Stimulated activated CD8-positive, alpha-beta memory T cell treated with anti-CD3 and anti-CD28 coated beads, Interleukin-4, amount 100 ng/mL, for 1 hour (primary cell): ENCODE results near the gene LRRN4.

Experiments
- DNase-seq, 2 donors: peaks; one replicate each; pipeline ENCODE4 v3.0.0-alpha.2; 2020; ENCODE audit warnings: low read depth in 2 of 2, low spot score in 1 of 2

Gene LRRN4

DNA sequence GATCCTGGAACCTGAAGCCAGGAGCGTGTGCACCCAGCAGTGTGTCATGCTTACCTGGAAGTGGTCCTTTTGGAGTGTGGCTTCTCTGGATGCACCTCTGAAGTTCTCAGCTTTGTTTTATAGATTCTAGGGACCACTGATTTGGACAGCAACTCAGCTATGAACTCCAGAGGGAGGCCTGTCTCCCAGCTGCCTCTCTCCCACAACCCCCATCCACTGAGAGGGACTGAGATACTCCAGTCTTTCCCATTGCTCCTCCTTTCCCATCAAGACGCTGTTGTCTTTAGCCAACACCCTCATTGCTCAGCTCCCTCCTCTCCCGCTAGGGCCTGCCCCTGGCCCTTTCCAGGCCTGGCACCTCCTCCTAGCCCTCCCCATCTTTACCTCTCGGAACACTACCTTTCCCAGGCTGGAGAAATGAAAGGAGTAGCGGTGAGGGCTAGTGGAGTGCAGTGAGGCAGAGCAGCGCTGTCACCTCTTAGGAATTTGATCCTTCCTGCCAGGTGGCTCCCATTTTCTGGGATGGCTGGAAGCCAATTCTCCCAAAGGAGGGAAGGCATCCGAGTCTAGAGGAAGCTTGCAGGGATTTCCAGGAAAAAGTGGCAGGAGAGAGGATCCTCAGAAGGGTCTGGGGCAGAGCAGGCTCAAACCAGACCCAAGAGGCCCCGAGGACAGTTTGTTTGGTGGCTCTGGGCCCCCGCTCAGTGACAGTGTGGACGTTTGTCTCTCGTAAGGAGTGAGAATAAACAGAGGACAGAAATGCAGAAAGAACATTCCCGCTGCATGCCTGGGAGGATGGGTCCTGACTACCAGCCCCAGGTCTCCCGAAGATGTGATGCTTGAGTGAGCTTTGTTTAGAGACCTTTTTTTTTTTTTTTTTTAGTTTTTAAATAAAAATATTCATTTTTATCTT lies at the start of gene LRRN4:
Gene LRRN4, minus strand, starts transcription at position 285 of the 913 bp plus-strand sequence. CDS start 1,261 bp downstream, outside the sequence.
- no peak for DNase-seq

GRCh38 chr20:6103301-6103700 lies 49.4 kb upstream of the LRRN4 start:
- DNase-seq = no peak

DNA sequence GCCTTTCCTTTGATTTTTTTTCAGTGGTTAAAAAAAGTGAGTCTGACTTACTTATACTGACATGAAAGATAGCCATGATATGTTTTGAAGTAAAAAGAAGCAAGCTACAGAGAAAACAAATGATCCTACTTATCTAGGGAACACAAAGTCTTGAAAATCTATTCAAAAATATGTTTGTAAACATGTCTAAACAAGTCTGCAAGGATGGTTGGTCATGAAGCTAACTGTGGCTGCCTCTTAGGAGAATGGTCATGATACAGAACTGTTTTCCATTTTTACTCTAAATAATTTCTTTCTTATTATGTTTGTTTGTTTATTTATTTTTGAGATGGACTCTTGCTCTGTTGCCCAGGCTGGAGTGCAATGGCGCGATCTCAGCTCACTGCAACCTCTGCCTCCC lies 47.5 kb upstream of the LRRN4 start:
- DNase-seq = no peak

- no peak for DNase-seq
These were observed 46.4 kb upstream of the LRRN4 start for GRCh38 chr20:6100246-6100645.

DNA sequence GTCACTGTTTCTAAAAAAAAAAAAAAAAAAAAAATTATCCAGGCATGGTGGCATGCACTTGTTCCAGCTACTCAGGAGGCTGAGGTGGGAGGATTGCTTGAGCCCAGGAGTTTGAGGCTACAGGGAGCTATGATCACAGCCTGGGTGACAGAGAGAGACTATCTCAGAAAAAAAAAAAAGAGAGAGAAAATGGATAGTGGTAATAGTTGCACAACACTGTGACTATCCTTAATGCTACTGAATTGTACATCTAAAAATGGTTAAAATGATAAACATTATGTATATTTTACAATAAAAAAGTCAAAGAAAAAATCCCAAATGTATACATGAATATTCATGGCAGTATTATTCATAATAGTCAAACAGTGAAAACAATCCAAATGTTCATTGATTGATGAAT lies 46.0 kb upstream of the LRRN4 start:
- no peak for DNase-seq

DNA sequence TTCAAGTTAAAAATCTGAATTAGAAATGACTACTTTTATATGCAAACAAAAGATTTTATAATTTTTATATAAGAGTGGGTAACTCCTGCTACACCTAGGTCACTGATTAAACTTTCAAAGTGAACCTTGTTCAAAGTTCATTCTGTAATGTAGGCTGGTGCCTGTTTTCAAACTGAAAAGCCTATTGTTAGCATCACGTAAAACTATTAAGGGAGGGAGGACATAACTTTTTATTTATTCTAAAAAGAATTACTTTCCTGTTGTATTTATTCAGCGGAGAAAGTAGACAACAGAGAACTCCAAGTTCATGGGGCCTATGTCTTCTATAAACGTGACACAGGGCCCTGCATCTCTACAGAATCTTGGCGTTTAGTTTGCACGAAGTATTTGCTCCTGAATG lies 41.5 kb upstream of the LRRN4 start:
- no peak for DNase-seq

DNA sequence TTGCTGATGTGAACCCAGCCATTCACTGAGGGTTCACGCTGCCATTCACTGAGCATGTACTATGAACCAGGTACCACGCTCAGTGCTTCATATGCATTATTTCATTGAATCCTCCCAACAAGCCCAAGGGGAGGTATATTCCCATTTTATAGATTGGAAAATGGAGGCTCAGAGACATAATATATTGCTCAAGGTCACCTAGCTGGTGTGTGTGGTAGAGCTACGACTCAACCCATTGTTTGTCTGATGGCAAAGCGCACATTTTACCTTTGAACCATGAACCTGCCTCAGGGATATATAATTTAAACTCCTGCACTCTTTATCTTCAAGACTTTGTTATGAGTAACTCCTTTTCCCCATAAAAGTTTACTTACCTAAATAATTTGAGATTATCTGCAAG lies 40.7 kb upstream of the LRRN4 start:
- DNase-seq = no peak

- DNase-seq = no peak
These were observed 40.2 kb upstream of the LRRN4 start for GRCh38 chr20:6094063-6094462.

DNA sequence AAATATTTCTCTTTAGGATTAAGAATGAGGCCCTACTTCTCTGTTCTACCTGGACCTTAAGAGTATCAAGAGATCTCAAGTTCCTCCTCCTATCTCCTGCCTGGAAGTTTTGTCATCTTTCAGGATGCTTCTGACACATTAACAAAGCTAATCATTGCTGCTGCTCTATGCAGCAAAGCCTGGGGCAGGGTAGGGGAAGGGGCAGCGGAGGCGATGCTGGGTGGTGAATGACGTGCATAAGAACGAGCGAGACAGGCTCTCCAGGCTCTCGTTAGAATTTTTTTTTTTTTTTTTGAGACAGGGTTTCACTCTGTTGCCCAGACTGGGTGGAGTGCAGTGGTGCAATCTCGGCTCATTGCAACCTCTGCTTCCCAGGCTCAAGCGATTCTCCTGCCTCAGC lies 37.8 kb upstream of the LRRN4 start:
- DNase-seq = no peak

- no peak for DNase-seq
These were observed 33.0 kb upstream of the LRRN4 start for GRCh38 chr20:6086868-6087267.

DNA sequence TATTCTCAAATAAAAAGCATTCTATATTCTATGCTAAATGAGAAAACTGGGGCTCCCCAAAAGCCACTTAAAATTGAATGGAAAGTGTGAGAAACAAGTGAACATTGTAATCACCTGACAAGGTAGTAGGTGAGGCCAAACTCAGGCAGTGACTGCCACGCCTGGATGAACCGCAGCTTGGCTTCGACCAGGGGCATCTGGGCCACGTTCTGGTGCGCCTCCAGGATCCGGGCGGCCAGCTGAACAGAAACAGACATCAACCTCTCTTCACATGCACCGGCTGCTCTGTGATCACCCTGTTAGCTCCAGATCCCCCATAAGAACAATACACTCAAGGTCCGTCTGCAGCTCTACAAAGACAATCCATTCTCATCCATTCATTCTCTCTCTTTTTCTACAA lies 30.1 kb upstream of the LRRN4 start:
- no peak for DNase-seq

GRCh38 chr20:6081236-6081635 lies 27.4 kb upstream of the LRRN4 start:
- DNase-seq = no peak

- no peak for DNase-seq
These were observed 25.2 kb upstream of the LRRN4 start for GRCh38 chr20:6079016-6079415.

DNA sequence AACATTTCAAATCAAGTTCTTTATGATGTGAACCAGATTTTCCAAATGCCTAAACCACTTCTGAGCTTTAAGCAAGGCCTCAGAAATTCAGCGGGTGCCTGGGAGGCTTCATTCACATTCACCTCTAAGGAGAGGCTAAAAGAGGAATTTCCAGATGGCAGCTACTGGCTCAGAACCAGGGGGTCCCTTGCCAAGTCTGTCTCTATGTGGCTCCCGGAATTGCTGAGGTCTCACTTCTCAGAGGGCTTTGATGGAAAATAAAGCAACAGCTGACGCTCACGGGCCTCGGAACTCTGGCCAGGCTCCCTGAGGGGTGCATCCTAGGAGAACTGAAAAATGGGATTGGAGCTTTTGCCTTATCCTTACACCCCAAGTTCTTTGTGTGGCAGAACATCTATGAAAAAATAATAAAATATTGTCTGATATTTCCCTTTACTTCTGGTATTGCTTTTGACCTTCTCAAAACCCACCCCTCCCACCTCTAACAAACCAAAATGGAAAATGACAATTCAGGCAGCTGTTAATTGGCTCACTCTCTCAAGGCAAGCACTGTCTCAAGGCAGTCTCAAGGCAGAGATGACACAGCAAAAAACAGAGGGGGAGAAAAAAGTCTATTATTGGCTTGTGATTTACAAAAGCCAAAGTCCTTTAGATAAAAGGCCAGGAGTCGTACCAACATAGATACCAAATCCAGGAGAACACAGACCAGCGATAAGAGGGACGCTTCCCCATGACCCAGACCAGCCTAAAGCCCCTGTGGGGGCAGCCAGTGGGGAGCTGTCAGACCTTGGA lies 21.8 kb upstream of the LRRN4 start:
- no peak for DNase-seq

DNA sequence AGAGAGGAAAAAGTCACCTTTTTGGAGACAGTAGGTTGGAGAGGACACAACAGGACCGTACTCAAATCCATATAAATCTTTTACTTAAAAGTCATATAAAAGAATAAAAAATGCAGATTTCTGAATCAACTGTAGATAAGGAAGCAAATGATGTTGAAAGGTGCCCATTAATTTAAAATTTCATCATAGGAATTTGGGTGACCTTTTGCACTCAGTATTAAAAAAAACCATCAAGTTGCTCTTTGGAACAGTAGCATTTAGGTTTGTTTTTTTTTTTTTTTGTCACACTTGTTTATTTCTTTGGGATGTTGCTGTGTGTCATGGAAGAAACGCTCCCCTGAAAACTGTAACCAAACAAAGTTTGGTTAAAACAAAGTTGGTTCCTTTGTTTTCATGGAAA lies 20.9 kb upstream of the LRRN4 start:
- no peak for DNase-seq

GRCh38 chr20:6074145-6074561 lies 20.3 kb upstream of the LRRN4 start:
- DNase-seq = no peak

- no peak for DNase-seq
These were observed 17.2 kb upstream of the LRRN4 start for GRCh38 chr20:6070829-6071695.

DNA sequence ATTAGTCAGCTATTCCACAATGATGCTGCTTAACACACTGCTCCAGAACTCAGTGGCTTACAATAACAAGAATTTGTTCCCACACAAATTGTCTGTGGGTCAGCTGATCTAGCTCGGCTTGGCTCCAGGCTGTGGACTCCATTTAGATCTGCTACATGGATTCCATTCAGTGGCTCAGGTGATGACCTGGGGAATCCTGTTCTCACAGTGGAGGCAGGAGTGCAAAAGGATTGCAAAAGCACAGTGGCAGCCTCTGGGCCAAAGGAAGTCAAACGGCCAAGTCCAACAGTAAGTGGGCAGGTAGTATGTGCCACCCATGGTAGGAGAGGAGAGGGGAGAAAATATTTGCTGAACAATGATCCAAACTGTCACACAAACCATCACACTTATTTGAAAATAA lies 15.8 kb upstream of the LRRN4 start:
- no peak for DNase-seq

- DNase-seq = no peak
These were observed 14.0 kb upstream of the LRRN4 start for GRCh38 chr20:6067763-6068318.

GRCh38 chr20:6066582-6066981 lies 12.7 kb upstream of the LRRN4 start:
- DNase-seq = no peak

GRCh38 chr20:6061544-6061943 lies 7.7 kb upstream of the LRRN4 start:
- no peak for DNase-seq
